GM12891 (cell line): ENCODE results near the gene POU2F3.

Source experiments
- DNase-seq: peaks from one replicate; pipeline ENCODE4 v3.0.0; 2011; ENCODE audit warnings: low spot score; ENCODE audit not compliant: insufficient read length
- FAIRE-seq: peaks from 2 replicates; lab custom pipeline; 2011; peaks lifted over from hg19 to GRCh38; lab: Jason Lieb, UNC
- PAX5 ChIP-seq: IDR thresholded peaks from 2 replicates; pipeline ENCODE4 v1.6.1; 2011; ENCODE audit warnings: low read length, moderate library complexity, mild to moderate bottlenecking; ENCODE audit not compliant: insufficient read depth, severe bottlenecking
- POLR2A ChIP-seq: IDR thresholded peaks from 2 replicates; pipeline ENCODE4 v1.6.1; 2011; ENCODE audit warnings: low read depth, low read length, control low read depth
- POLR2AphosphoS5 ChIP-seq: IDR thresholded peaks from 2 replicates; pipeline ENCODE4 v1.6.1; 2011; ENCODE audit warnings: low read depth, low read length, control low read depth
- POU2F2 ChIP-seq: IDR thresholded peaks from 2 replicates; pipeline ENCODE4 v1.6.1; 2011; ENCODE audit warnings: low read depth, mild to moderate bottlenecking, control low read depth, low read length, moderate library complexity
- SPI1 ChIP-seq: IDR thresholded peaks from 2 replicates; pipeline ENCODE4 v1.6.1; 2011; ENCODE audit warnings: low read depth, low read length, control low read depth
- TAF1 ChIP-seq: IDR thresholded peaks from 2 replicates; pipeline ENCODE4 v1.6.1; 2011; ENCODE audit warnings: low read depth, low read length, control low read depth

The POU2F3 gene

DNA sequence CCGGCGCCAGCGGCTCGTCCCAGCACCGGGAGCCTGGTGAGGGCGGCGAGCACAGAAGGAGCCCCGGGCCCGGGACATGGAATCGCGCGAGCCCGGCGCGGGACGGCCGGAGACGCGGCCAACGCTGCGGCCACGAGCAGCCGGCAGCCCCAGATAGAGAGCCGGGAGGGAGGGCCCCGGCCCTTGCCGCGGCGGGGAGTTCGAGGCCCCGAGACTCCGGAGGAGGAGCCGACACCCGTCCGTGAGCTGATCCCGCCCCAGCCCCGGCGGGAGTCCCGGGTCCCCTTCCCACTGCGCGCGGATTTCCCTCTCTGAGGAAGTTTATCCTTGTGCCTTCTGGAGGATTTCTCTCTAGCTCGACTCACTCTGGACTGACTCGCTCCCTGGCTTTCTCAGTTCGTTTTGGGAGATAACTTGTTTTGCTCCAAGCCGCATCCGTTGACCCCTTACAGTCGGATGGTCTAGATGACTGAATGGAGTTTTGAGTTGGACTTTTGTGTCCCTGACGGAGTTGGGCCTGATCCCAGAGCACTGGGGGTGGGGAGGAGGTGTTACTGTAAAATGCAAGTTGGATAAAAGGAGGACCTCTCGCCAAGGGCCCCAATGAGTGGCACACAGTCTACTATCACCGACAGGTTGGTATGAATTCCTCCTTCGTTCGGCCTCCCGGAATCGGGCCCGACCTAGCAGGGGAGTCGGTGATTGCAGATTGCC lies 96.9 kb downstream of the POU2F3 start:
- DNase-seq (no peak), FAIRE-seq (peak; percentile 75)
- TF ChIP-seq PAX5 (no peak), SPI1 (no peak), POLR2AphosphoS5 (no peak), TAF1 (no peak)

GRCh38 chr11:120337355-120338106 lies 97.6 kb downstream of the POU2F3 start:
- no peak for TF ChIP-seq POLR2A
- TF ChIP-seq PAX5 = no peak
- FAIRE-seq = no peak
- DNase-seq = no peak

DNA sequence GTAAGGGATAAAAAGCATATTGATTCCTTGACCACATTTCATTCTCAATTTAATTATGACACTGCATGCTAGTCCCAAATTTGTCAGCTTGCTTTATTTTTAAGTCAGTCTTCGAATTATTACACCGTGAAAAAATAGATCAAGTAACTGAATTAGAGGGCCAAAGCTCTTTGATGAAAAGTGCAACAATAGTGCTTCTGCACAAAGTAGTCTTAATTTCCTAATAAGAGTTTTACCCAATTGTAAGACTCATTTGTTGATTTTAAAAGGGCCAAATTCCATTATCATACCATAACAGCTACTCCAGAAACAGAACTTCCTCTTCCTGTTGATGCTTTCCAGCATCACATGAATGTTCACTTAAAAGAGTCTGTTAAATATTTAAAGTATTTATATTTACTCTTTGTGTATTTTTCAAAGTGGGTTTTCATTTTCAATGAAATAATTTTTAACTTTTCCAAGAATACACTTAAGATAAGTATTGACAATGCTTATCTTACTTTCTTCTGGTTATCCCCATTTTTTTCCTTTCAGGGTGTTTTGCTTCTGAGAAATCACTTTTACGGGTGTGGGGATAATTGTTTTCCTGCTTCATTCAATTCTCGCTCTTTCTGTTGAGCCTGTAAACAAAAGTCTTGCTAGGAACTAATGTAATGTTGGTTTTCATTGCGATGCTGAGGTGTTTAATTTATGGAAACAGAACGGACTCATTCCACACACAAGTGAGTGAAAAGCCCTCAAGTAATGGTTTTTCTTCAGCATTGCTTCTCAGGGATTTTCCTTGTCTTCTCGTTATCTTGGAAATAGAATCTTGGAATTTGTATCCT lies 98.4 kb downstream of the POU2F3 start:
- no peak for TF ChIP-seq SPI1
- no peak for TF ChIP-seq PAX5
- no peak for TF ChIP-seq TAF1
- TF ChIP-seq POLR2AphosphoS5 = no peak
- no peak for DNase-seq
- no peak for FAIRE-seq

GRCh38 chr11:120339394-120339890 lies 99.5 kb downstream of the POU2F3 start:
- peak; percentile 71 for FAIRE-seq
- TF ChIP-seq POLR2AphosphoS5 (no peak), PAX5 (no peak), POU2F2 (no peak), SPI1 (no peak), TAF1 (no peak), POLR2A (no peak)
- no peak for DNase-seq

DNA sequence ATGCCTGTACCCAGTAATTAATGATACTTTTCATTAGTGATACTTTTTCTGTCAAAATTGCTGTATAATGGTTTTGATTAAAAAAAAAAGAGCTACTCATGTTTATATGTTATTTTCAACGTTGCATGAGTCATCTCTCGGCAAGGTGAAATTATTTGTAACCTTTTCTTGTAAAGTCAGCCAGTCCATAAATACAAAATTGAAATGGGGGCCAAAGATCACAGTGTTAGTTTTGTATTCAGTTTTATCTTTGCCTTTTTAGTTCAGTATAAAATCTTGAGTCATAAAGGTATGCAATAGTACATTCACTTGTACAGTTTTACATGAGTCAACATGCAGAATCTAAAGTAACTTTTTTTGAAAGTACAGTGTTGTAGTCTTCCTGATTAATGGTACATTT lies 100.6 kb downstream of the POU2F3 start:
- FAIRE-seq = no peak

GRCh38 chr11:120342226-120342625 lies 102.3 kb downstream of the POU2F3 start:
- DNase-seq (no peak), FAIRE-seq (peak; percentile 75)
- TF ChIP-seq PAX5 (no peak), TAF1 (no peak), POLR2A (no peak), POU2F2 (no peak), POLR2AphosphoS5 (no peak), SPI1 (no peak)

More for the DNA sequence above, 100.6 kb downstream of the POU2F3 start:
- no peak for DNase-seq
- TF ChIP-seq POLR2AphosphoS5 = no peak
- no peak for TF ChIP-seq SPI1

GRCh38 chr11:120342678-120343077 lies 102.7 kb downstream of the POU2F3 start:
- DNase-seq (no peak), FAIRE-seq (no peak)
- TF ChIP-seq POLR2AphosphoS5 = no peak

DNA sequence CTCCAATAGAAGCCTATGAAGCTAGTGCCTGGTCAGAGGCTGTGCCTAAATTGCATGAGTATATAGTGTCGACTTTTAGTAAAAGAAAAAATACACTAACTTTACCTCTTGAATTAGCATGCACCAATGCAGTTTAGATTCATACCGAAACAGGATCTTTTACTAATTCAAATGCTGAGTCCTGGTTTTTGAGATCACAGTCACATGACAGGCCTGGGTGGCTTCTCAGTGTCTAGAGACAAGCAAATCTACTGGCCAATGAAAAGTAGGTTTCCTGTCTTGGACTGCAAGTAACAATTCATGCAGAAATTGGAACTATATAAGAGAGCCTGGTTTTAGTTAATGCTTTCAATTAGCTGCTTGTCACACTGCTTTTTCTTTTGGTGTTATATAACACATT lies 103.5 kb downstream of the POU2F3 start:
- TF ChIP-seq POU2F2 (peak; percentile 62; the same call in 1 of the 2 replicates), PAX5 (no peak)
- peak; percentile 84 for FAIRE-seq
- peak; percentile 33 for DNase-seq

DNA sequence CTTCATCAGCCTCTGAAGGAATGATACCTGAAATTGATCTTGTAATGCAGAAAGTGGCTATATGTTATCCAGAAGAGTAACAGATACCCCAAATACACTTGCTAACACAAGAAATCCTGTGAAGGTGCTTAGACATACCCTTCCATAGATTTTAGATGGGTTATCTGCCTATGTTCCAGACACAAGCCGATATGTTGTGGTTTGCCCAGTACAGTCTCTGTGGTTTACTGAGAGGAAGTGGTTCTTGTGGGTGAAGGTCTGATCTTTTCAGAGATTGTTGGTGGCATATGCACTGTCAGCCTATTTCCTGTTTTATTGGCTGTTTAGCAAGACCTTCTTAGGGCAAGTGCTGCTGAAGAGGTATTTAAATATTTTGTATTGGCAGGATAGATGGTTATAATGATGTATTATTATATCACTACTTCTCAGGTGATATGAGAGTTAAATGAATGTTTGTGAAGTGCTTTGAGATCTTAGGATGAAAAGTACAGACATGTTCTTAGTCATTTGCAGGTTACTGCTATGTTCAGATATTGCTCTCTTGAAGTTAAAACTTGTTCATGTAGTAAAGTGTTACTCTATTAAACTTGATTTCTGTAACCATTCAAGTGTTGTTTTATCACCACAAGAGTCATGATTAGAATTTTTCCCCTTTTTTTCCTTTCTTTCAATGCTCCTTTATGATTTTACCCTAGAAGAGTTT lies 104.5 kb downstream of the POU2F3 start:
- peak; percentile 94 for TF ChIP-seq SPI1
- no peak for TF ChIP-seq TAF1
- no peak for TF ChIP-seq PAX5
- TF ChIP-seq POLR2A = no peak
- TF ChIP-seq POU2F2 = peak; percentile 50; the same call in 1 of the 2 replicates
- no peak for TF ChIP-seq POLR2AphosphoS5
- DNase-seq (peak; percentile 36), FAIRE-seq (peak; percentile 97)

GRCh38 chr11:120346233-120346632 lies 106.3 kb downstream of the POU2F3 start:
- no peak for TF ChIP-seq PAX5
- no peak for TF ChIP-seq SPI1
- no peak for TF ChIP-seq POU2F2
- TF ChIP-seq TAF1 = no peak
- TF ChIP-seq POLR2AphosphoS5 = no peak
- TF ChIP-seq POLR2A = no peak
- DNase-seq (no peak), FAIRE-seq (no peak)
